ENCODE results near the gene CLINT1. TPM values are rescaled to one million over a fixed set of nuclear protein-coding genes. Genes with fewer than 3 reads are reported as not detected.
A peak's percentile ranks its signal among the peaks of the same experiment; 100 is the strongest.

CLINT1 gene
- total RNA-seq, 1 donor from 2014 or later, result 84.6 TPM

- H3K9me3 ChIP-seq, result no peaks in the 10 kb centered on the region
- H3K4me1 ChIP-seq, result no peaks in the 10 kb centered on the region
- no peak overlapping the region for H3K4me3 ChIP-seq
- ATAC-seq (no peak), DNase-seq (no peak)
- peaks cover 61% of the 10 kb centered on the region for H3K36me3 ChIP-seq
- TF ChIP-seq CTCF (IDR thresholded peaks at IDR 0.05), result no peak
- intact Hi-C loops (cut with DNase I), result no loop called here
- no peak overlapping the region for H3K27ac ChIP-seq
- H3K27me3 ChIP-seq, result no peaks in the 10 kb centered on the region
Observed at GRCh38 chr5:157802736-157803135, 56.2 kb downstream of the CLINT1 start.

GRCh38 chr5:157800137-157800536, 58.8 kb downstream of the CLINT1 start:
- Histone ChIP-seq H3K27ac (no peak overlapping the region), H3K4me1 (no peaks in the 10 kb centered on the region), H3K4me3 (no peak overlapping the region), H3K27me3 (no peaks in the 10 kb centered on the region), H3K9me3 (no peaks in the 10 kb centered on the region), H3K36me3 (peaks cover 49% of the 10 kb centered on the region)
- DNase-seq (no peak), ATAC-seq (no peak)
- TF ChIP-seq CTCF (IDR thresholded peaks at IDR 0.05), result no peak
- intact Hi-C loops (cut with DNase I), result no loop called here

GRCh38 chr5:157799578-157799977, 59.4 kb downstream of the CLINT1 start:
- DNase-seq (no peak), ATAC-seq (peak; percentile 28)
- Histone ChIP-seq H3K9me3 (no peaks in the 10 kb centered on the region), H3K4me3 (no peak overlapping the region), H3K36me3 (peaks cover 46% of the 10 kb centered on the region), H3K4me1 (no peaks in the 10 kb centered on the region), H3K27ac (no peak overlapping the region), H3K27me3 (no peaks in the 10 kb centered on the region)
- intact Hi-C loops (cut with DNase I), result no loop called here
- TF ChIP-seq CTCF (IDR thresholded peaks at IDR 0.05), result no peak

GRCh38 chr5:157793301-157793700, 65.6 kb downstream of the CLINT1 start:
- no peaks in the 10 kb centered on the region for H3K9me3 ChIP-seq
- H3K36me3 ChIP-seq, result peaks cover 68% of the 10 kb centered on the region
- TF ChIP-seq CTCF (IDR thresholded peaks at IDR 0.05), result no peak
- no peaks in the 10 kb centered on the region for H3K4me1 ChIP-seq
- no peak overlapping the region for H3K4me3 ChIP-seq
- no peaks in the 10 kb centered on the region for H3K27me3 ChIP-seq
- intact Hi-C loops (cut with DNase I), result no loop called here
- no peak for ATAC-seq
- no peak for DNase-seq
- H3K27ac ChIP-seq, result no peak overlapping the region

GRCh38 chr5:157785801-157786200, 73.1 kb downstream of the CLINT1 start:
- no peak for DNase-seq
- Histone ChIP-seq H3K36me3 (peaks cover 58% of the 10 kb centered on the region), H3K4me1 (no peaks in the 10 kb centered on the region), H3K27ac (no peak overlapping the region), H3K27me3 (no peaks in the 10 kb centered on the region), H3K4me3 (no peak overlapping the region), H3K9me3 (no peaks in the 10 kb centered on the region)
- no peak for TF ChIP-seq CTCF (IDR thresholded peaks at IDR 0.05)
- intact Hi-C loops (cut with DNase I), result no loop called here
- no peak for ATAC-seq

- TF ChIP-seq CTCF (IDR thresholded peaks at IDR 0.05), result no peak
- Histone ChIP-seq H3K4me3 (no peak overlapping the region), H3K9me3 (no peaks in the 10 kb centered on the region), H3K36me3 (peaks cover 8% of the 10 kb centered on the region), H3K27me3 (no peaks in the 10 kb centered on the region), H3K4me1 (no peaks in the 10 kb centered on the region), H3K27ac (no peak overlapping the region)
- intact Hi-C loops (cut with DNase I), result no loop called here
- DNase-seq (no peak), ATAC-seq (no peak)
Observed at GRCh38 chr5:157779221-157779620, 79.7 kb downstream of the CLINT1 start.

All from upper lobe of right lung (tissue), 1 donor.